HG03175 (cell line): ENCODE measurements around the gene NT5DC1.

Experiments used
- ATAC-seq: cut with Tn5 transposase; IDR thresholded peaks from one replicate; pipeline ENCODE4 v1.9.1; 2021; ENCODE audit warnings: mild to moderate bottlenecking, moderate library complexity; ENCODE audit not compliant: unreplicated experiment

The NT5DC1 gene

DNA sequence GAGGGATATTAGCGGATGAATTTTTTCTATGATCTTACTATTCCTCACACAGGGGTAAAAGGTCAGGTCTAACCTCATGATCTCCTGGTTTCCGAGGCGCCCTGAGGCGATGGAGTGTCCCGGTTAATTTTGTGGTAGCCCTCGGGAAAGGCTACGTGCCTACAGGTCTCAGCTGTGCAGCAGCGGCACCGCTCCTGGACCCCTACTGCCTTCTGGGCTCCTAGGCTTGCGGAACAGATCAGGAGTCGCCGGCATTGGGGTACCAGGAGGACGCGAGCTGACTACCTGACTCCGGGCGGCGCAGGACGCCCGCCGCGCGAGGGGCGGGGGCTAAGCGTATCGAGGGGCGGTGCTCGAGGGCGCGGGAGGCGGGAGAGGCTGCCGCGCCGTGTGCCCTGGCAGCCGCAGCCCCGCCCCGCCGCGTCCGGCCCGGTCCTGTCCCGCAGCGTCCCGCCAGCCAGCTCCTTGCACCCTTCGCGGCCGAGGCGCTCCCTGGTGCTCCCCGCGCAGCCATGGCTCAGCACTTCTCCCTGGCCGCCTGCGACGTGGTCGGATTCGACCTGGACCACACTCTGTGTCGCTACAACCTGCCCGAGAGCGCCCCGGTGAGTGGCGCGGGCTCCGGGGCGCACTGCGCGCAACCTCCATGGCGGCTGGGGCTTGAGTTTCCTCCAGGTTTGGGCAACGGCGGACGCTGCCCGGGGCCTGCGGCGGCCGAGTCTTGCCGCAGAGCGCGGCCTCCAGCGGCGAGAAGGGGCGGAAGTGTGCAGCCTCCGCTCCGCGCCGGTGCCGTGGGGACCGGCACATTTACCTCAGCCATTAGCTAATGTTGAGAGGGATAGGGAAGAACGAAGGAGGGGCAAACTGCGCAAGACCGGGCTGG is at the start of gene NT5DC1:
NT5DC1 (plus strand) TSS at position 435 of the 883 bp plus-strand sequence; CDS start at position 513, 78 bp downstream.
- ATAC-seq, result peak; percentile 87

DNA sequence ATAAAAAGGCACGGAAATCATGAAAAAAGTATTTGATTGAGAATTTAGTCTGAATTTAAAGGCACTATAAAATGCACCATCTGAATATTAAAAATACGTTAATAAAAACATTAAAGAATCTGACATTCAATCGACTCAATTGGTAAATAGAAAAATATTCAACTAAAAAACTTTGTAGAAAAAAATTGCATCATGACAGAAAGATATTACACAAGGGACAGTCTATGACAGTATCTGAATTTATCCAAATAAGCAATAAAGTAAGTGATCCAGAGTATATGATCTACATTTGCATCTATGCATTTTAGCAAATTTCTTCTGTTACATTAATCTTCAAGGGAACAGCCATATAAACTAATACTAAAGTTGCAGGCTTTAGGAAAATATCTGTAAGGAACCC is 49.4 kb upstream of the NT5DC1 start:
- no peak for ATAC-seq

DNA sequence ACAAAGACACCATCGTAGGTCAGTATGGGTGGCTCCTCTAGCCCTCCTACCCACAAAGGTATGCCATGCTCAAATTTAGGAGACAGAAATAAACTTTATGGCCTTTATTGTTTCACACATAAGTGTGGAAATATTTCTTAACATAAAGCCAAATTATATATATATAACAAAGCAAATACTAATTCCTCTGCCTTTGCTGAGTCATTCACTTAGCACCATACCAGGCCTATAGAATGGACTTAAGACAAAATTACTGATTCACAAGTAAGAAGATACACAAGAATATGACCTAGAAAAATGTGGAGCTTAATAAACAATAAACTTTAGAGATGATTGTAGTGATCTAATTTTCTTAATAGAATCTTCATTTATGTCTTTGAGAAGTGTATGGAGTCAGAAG is 45.1 kb upstream of the NT5DC1 start:
- no peak for ATAC-seq

DNA sequence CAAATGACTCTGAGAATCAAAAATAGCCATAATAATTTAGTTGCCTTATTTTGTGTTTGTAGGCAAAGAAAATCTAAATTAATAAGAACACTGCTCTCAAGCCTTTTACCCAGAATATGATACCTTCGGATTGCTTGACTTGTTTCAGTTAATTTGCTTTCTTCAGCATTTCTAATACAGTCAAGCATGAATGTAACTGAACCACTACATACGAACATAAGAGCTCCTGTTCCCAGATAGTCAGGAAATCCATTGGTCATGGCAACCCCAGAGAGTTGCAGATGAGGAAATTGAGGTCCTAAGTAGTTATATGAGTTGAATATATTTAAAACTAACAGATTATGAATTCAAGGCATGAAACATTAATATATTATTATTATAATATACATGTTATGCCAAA is 42.9 kb upstream of the NT5DC1 start:
- no peak for ATAC-seq

DNA sequence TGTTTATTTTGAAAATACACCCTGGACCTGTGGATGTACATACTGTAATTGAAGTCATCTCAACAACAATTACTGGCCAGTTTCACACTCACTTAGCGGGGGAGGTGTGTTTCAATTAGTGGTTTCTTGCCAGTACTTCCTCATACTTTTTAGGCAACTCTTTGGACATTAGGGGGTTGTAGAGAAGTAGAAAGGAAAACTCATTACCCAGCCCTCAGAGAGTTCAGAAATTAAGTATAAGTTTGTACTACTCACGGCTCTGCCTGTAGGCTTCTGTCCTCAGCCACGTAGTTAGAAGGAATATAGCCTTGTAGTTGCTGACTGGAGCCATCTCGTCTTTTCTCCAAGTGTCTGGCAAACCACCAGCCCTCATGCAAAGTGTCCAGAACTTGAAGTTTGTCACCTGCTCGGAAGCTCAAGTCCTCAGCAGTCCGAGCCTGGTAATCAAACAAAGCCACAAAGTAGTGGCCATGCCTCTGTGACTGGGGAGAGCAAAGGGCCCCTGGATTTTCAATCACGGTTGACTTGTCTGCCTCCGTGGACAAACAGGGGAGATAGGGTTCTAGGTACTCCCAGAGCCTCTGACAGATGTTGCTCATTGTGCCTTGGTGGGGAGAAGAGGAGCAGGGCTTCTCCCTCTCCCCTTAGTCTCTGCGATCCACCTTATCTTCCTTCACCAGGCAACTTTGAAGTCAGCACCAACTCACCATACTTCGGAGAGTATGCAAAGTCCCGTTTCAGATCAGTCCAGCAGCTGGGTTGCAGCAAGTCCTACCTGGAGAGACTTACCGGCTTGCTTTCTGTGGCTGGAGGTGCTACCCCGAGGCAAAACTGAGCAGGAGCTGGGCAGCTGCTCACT is 40.7 kb upstream of the NT5DC1 start:
- peak; percentile 87 for ATAC-seq

DNA sequence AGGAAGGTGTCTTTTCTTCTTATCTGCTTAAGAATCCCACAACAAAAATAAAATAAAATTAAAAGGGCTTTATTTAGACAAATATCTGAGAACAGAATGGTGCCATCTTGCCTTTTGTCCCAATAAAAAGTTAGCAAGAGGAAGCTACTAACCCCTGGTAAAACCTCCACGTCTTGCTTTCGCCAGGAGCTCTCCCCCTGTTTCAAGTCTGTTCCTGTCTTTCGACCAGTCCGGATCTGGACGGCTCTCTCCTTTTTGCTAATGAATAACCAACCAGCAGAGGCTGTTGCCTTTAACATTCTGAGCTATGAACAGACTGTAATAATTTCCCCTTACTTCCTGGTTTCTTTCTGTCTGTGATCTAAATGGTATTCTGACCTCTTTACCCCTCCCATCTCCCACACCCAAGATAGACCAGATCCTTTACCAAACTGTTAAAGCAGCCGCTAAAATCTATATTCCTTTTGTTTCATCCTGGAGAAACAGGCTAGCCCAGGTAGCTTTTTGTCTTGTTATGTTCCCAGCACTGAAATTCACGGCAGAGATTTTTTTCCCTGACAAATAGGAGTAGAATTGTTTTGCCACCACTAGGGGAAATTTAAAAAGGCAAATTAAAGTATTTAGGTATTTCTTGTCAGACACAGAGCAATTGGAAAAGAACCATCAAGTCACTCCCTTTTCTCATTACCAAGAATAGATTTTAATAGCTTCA is 39.9 kb upstream of the NT5DC1 start, which contains the start of gene FRK:
FRK (minus strand) TSS at position 320 of the 712 bp plus-strand sequence. CDS start 580 bp downstream, outside the sequence.
- no peak for ATAC-seq

DNA sequence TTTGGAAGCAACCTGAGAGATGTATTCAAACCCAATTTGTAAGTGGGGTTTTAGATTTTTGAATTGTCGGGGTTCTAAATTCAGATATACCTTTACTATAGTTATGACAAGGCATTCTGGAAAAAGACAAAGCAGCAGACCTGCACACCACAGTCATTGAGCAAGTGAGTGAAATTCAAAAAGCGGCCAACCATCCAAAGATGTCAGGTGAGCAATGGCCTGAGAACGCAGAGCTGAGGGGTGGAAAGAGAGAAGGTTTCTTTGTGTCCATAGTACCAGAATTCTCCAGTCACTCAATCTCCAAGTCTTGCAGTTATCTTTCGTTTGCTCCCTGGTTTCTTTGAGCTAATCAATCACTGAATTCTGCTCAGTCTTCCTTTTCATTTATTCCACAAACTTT is 38.2 kb upstream of the NT5DC1 start:
- no peak for ATAC-seq

DNA sequence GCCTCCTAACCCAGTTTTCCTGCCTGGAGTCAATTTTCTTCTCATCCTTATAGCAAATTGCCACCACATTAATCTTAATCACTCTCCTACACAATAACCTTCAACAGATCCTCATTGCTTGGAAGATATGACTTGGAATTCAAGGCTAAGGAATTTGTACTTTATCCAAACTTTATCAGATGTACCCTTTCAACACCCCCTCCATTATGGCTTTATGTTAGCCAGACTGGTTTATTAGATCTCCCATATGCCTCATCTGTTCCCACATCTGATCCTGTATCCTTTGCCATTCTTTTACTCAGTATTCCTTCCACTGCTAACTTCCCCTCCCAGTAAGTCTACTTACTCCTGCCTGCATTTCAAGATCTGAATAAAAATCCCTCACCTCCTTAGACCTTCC is 36.0 kb upstream of the NT5DC1 start:
- ATAC-seq, result no peak

DNA sequence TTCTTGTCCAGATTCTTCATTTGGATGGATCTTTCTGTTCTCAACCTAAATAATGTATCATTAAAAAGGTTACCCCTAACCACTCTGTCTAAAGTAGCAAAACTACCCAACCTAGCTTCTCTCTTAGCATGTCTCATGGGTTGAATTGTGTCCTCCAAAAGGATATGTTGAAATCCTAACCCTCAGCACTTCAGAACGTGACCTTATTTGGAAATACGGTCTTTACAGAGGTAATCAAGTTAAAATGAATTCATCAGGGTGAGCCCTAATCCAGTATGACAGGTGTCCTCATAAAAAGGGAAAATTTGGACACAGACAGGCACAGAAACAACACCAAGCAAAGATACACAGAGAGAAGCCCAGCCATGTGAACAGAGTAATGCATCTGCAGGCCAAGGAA is 33.9 kb upstream of the NT5DC1 start:
- ATAC-seq, result no peak

DNA sequence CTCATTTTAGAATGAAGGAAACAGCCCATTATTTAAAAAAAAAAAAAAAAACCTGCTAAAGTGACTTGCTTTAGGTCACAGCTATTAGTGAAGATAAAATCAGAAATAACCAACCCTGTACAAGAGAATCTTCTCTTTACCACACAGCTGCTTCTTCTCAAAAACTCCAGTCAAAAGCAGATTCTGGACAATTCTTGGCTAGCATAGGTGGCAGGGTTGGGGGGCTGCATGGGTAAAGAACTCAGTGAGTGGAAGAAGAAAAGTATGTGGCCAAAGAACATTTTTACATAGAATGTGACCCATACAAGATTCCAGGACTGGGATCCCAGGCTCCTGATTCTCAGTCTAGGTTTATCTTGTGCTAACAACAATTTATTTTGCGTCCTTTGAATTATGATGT is 30.6 kb upstream of the NT5DC1 start:
- no peak for ATAC-seq

DNA sequence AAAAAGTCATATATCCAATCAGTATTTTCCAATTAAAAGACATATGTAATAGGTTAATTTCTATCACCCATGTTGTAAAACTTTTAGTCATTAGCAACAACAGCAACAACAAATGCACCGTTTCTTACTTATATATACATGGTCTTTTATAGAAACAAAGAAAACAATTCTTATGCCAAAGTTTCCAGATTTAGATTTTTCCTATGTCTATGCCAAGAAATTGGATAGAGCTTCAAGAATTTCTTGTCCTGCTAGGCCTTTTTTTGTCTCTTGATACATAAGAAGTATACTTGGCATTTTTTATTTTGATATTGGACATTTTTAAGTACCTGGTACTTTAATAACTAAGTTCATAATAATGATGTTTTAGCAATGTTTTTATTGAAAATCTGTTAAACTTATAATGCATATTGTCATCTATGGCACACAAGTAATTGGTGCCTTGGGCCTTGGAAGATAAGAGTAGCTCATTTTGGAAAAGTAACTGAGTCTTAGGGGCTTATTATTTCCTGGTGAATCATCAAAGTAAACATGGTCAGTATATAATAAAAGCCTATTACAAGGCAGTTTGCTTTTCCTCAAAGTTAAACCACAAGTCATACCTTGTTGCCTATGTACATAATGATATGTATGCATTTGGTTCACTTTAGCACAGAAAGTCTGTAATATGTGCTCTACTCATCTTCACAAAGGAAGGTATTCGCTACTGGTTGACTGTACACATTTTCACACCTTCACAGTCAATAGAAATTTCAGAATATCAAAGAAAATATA is 29.9 kb upstream of the NT5DC1 start:
- ATAC-seq, result no peak

DNA sequence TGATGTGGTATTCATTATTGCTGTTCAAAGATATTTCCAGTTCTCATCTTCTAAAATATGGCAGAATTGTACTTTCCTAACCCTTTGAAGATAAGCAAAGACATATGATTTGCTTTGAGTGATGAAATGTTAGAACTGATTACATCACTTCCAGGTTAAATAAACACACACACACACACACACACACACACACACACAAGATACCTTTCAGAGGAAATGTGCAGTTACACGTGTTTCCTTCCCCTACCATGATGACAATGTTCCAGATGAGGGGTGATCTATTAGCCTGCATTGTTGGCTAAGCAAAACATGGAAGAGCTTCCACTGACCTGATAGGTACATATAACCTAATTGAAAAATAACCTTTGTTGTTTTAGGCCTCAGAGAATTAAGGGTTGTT is 28.3 kb upstream of the NT5DC1 start:
- ATAC-seq, result no peak

DNA sequence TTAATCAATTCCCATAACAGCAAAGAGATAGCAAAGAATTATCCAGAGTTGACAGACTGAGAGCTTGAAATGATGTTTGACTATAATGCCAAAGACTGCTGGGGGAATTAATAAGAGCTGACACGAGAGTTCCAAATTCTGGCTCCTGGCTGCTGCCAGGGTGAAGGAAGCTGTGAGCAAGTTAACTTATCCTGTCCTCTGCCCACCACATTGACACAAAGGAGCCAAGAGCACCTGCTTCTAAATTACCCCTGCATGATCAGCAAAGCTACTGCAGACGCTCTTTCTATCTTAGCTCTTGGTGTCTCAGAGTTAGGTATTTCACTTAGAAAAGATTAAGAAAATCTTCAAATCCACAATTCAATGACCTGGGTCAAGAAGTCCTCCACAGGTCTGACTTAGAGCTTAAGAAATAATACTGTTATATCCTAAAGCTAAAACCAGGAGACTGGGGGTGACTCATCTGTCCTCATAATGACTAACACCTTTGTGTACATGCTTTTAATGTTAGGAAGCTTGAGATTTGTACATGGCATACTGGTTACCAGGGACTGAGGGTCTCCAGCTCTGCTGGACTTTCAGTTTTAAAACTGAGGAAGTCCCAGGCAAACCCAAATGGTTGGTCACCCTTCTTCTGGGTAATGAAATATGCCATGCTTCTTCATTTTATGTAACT is 26.8 kb upstream of the NT5DC1 start:
- ATAC-seq, result no peak

DNA sequence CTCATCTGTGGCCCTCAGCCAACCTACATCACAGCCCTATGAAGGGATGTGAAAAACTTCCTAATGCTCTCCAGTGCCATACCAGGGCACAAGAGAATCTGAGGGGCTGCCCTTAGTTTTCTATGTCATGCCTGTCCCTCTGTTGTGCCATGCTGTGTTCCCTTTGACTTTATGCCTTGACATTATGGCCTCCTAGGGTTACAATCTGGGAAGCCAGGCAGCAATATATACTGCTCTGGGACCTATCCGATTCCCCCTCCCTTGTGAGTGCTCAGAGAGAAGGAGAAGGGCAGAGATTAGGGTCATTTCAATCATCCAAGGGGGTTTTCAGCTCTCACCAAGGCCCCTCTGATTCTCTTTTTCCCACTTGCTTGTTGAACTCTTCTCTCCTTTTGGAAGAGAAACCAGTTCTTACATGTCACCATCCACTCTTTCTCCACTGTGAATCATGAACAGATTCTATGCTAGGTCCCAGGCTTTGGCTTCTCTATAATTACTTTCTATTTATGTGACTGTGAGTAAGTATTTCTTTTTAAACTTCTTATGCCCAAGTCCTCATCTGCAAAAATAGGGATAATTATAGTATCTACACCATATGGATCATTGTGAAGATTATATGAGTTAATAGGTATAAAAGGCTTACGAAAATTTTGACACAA is 25.8 kb upstream of the NT5DC1 start:
- ATAC-seq, result no peak

DNA sequence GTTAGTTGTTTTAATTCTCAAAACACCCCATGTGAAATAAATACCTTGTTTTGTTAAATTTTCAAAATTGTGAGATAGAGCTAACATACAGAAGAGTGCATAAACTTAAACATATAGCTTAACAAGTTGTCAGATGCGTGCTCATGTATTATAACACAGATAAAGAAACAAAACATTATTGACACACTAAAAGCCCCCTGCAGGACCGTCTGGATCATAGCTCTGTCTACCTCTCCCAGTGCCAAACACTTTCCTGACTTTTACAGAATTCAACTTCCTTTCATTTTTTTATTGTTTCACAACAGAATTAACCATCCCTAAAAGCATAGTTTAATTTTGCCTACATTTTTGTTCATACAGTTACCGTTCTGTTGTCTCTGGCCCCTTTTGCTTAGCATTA is 22.1 kb upstream of the NT5DC1 start:
- ATAC-seq, result no peak

DNA sequence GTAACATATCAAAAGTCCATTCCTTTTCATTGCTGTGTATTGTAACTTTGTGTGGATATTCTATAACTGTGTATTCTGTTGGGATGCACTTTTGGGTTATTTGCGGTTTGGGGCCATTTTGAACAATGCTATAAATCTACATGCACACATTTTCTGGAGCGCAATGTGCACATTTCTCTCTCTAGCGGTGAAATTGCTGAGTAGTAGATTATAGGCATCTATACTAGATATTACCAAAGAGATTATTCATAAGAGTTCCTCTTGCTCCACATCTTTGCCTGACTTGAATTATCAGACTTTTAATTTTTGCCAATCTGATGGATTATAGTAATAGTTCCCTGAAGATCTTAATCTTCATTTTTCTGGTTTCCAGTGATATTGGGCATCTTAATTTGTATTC is 21.7 kb upstream of the NT5DC1 start:
- ATAC-seq, result no peak

DNA sequence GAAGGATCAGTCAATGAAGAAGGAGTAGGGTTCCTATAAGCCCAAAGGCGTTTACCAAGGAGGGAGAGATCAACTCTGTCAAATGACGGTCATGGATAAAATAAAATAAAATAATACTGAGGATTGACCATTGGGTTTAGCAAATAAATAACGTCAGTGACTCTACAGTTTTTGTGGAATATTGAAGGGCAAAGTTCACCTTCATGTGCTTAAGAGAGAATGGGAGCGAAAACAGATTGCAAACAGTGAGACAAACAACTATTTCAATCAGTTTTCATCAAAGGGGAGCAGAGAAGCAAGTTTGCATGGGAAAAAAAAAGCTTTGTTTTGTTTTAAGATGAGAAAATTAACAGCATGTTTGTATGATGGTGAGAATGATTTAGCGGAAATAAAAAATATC is 17.6 kb upstream of the NT5DC1 start:
- ATAC-seq, result no peak

DNA sequence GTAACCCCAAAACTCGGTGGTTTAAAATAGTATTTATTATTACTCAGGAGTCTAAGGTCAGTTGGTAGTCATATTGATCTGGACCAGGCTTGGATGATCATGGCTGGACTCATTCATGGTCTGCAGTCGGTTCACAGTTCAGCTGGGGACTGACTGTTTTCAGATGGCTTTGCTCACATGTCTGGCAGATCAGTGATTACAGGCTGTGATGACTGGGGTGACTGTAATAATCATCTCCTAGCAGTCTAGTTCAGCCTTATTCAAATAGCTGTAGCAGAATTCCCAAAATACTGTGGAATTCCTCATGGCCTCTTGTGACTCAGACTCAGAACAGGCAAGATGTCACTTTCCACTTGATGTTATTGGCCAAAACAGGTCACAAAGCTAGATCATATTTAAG is 16.4 kb upstream of the NT5DC1 start:
- ATAC-seq, result no peak

DNA sequence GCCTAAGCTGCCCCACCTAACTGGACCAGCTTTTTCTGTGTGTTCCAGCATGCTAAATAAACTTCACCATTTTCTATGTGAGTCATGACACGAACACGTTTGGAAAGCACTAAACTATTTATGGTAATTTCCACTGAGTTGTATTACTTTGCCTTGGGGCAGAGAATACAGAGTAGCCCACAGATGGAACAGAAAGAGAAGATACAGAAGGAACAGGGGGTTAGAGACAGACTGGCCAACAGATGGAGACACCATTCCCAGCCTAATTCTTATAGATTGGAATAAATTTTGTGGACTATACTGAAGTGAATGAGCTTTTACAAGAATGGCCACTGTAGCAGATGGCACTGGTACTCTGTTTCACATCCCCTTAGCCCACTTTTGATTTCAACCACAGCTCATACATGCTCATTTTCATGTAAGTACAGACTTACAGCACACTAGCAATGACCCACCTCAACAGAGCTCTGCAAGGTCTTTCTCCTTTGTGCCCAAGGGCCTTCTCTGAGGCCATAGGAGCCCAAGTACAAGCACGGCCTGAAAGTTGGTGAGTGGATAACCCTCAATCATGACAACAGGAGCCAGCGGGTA is 13.1 kb upstream of the NT5DC1 start:
- peak; percentile 98 for ATAC-seq
